GM18867 (cell line): ENCODE results near the gene XKR3.
"Not testable (repeated sequence)": the region's sequence is repeated elsewhere in the genome, so short reads cannot be mapped to it uniquely, and the experiment has no call there.

Experiments used
- ATAC-seq: cut with Tn5 transposase; IDR thresholded peaks from one replicate; pipeline ENCODE4 v1.9.1; 2021; ENCODE audit warnings: mild to moderate bottlenecking, moderate library complexity; ENCODE audit not compliant: unreplicated experiment

The XKR3 gene

GRCh38 chr22:16806401-16806800 is 18.8 kb downstream of the XKR3 start:
- ATAC-seq, result no peak

GRCh38 chr22:16804882-16805281 is 20.3 kb downstream of the XKR3 start:
- ATAC-seq, result peak; percentile 54

DNA sequence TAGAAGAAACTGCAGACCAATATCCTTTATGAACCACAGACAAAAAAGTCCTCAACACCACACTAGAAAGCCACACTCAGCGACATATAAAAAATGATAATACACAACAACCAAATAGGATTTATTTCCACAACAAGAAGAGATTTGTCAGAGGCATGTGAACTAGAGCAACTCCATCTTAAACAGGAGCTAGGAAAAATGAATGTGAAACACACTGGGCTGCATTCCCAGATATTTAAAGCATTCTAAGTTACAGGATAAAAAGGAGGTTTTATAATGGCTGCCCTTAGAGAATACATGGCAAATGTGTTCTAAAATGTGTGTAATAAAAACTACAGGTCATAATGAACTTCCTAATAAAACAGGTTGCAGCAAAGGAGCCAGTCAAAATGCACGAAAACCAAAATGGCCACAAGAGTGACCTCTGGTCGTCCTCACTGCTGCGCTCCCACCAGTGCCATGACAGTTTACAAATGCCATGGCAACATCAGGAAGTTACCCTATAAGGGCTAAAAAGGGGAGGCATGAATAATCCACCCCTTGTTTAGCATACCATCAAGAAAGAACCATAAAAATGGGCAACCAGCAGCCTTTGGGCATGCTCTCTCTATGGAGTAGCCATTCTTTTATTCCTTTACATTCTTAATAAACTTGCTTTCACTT is 21.8 kb downstream of the XKR3 start:
- ATAC-seq, result no peak

GRCh38 chr22:16801571-16801970 is 23.6 kb downstream of the XKR3 start:
- ATAC-seq, result no peak

- no peak for ATAC-seq
Measured at GRCh38 chr22:16801088-16801487, 24.1 kb downstream of the XKR3 start.

GRCh38 chr22:16800358-16800757 is 24.9 kb downstream of the XKR3 start:
- no peak for ATAC-seq

DNA sequence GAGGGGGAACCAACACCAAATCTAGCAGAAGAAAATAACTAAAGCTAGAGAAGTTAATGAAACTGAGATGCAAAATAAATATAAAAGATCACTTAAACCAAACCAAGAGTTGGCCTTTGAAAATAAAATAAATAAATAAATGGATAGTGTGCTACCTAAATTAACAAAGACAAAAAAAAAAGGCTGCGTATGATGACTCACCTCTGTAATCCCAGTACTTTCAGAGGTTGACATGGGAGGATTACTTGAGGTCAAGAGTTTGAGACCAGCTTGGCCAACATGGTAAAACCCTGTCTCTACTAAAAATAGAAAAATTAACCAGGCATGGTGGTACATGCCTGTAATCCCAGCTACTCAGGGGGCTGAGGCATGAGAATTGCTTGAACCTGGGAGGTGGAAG is 29.7 kb downstream of the XKR3 start:
- ATAC-seq, result not testable (repeated sequence)

- no peak for ATAC-seq
Measured at GRCh38 chr22:16793831-16794230, 31.4 kb downstream of the XKR3 start.

- no peak for ATAC-seq
Measured at GRCh38 chr22:16789860-16790493, 35.2 kb downstream of the XKR3 start.

DNA sequence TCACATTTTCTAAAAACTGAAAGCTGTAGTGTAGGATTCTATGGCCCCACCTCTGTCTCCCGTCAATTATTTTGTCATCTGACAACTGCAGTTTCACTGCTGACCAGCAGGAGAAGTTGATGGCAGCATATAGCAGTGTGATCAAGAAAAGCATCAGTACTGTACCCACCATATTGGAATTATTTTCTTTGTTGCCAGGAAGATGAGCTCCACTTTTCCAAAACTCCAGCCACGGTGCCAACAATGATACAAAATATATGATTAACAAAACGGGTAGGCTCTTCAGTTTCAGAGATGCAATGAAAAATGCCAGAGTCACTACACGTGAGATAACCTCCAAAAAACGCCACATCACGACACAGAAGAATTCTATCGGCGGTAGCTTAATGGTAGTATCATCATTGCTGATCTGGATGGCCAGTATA is 41.3 kb downstream of the XKR3 start:
- ATAC-seq, result no peak

DNA sequence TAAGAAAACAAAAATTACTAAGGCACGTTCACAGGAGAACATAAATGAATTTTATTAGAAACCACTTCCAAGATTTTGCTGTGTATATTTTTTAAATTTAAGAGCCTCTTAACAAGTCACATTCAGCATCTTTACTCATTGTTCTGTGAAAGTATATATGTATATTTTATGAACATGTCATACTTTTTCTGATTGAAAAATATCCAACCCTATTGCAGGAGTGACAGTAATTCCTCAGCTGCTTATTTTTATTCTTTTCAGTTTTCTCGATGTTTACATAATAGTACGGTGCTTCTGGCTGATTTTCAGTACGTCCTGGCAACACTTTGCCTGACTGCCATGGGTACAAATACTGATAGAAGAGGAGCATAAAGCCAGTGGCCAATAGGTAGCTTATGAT is 41.8 kb downstream of the XKR3 start:
- no peak for ATAC-seq

- no peak for ATAC-seq
Measured at GRCh38 chr22:16781764-16782329, 43.4 kb downstream of the XKR3 start.

GRCh38 chr22:16781074-16781763 is 44.0 kb downstream of the XKR3 start:
- no peak for ATAC-seq

DNA sequence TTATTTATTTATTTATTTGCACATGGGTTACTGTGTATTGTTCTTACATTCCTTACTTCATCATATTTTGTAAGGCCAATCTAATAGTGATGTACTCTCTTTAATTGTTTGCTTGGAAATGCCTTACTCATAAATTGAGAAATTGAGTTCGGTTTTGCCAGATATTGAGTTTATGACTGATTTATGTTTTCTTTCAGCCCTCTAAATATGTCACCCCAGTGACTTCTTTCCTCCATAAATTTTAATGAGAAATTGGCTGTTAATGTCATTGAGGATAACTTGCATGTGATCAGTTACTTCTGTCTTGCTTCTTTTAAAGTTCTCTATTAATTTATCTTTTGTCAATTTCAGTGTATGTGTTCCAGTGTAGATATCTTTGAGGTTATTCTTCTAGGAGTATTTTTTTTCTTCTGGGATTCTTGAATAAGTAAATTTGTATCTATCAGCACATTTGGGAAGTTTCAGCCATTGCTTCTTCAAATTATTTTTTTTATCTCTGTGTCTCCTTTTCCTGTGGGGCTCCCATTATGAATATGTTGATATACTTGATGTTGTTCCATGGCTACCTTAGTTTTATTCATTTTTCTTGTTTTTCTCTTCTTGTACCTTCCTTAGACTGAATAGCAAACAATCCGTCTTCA is 47.8 kb downstream of the XKR3 start:
- no peak for ATAC-seq

DNA sequence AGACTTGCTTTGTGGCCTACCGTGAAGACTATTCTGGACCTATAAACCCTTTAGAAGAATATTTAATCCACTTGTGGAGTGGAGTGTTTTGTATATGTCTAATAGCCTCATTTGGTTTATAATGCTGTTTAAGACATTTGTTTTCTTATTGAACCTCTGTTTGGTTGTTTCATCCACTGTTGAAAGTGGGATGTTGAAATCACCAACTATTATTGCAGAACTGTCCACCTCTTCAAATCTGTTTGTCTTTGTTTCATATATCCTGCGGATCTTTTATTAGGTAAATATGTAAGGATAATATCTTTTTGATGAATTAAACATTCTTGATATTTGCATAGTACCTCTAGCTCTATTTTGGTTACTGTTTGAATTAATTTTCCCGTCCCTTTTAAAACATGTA is 49.1 kb downstream of the XKR3 start:
- ATAC-seq, result no peak

- ATAC-seq, result no peak
Measured at GRCh38 chr22:16774911-16775500, 50.2 kb downstream of the XKR3 start.

DNA sequence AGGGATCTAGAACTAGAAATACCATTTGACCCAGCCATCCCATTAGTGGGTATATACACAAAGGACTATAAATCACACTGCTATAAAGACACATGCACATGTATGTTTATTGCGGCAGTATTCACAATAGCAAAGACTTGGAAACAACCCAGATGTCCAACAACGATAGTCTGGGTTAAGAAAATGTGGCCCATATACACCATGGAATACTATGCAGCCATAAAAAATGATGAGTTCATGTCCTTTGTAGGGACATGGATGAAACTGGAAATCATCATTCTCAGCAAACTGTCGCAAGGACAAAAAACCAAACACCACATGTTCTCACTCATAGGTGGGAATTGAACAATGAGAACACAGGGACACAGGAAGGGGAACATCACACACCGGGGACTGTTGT is 53.6 kb downstream of the XKR3 start:
- ATAC-seq, result not testable (repeated sequence)

GRCh38 chr22:16767927-16768326 is 57.3 kb downstream of the XKR3 start:
- not testable (repeated sequence) for ATAC-seq

- ATAC-seq, result not testable (repeated sequence)
Measured at GRCh38 chr22:16762224-16762623, 63.0 kb downstream of the XKR3 start.

- ATAC-seq, result not testable (repeated sequence)
Measured at GRCh38 chr22:16760416-16760815, 64.8 kb downstream of the XKR3 start.

DNA sequence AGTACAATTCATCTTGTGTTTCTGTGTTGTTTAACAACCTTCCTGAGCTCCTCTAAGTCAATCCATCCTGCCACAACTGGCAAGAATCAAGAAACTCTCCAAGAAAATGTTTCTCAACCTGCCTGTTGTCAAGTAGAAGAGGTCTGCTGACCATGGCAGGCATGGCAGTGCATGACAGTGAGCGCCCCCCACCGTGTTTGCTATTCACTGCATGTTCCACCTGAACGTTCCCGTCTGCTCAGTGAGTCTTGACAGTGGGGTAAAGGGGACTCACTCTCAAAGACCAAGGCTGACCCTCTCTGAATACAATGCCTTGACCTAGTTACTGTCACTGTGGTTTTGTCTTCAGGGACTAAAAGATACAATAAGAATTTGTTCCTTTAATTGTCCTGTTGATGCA is 75.9 kb downstream of the XKR3 start:
- ATAC-seq, result not testable (repeated sequence)
